CD8-positive, alpha-beta memory T cell (primary cell): Measurements from ENCODE around the gene KCNK7. TPM values are rescaled to one million over a fixed set of nuclear protein-coding genes. Genes with fewer than 3 reads are reported as not detected.
A peak's percentile ranks its signal among the peaks of the same experiment; 100 is the strongest.

Experiments used
- CTCF ChIA-PET: fragments of 350-600 bp; sonication (Branson Sonifier 250); formaldehyde crosslinking; loops from one replicate; lab custom pipeline; 2021; ENCODE audit warnings: antibody characterized with exemption; lab: Charles Lee
- POLR2A ChIA-PET: fragments of 350-600 bp; sonication (Branson Sonifier 250); formaldehyde crosslinking; loops from one replicate; lab custom pipeline; 2021; ENCODE audit warnings: antibody characterized with exemption; lab: Charles Lee
- DNase-seq, 5 donors: peaks; one replicate each; pipeline versions ENCODE4 v3.0.0 to v3.0.0-alpha.2; 2020 to 2022; ENCODE audit warnings: mixed read lengths in 1 of 5
- H3K27ac ChIP-seq: one replicate; pipeline ENCODE4 v1.7.0; 2013; ENCODE audit warnings: low read depth, mild to moderate bottlenecking, low read length, moderate library complexity
- H3K27me3 ChIP-seq: 2 replicates; pipeline ENCODE4 v1.7.0; 2013; ENCODE audit warnings: low read length, mild to moderate bottlenecking; ENCODE audit not compliant: insufficient read depth, poor library complexity, severe bottlenecking
- H3K36me3 ChIP-seq: 2 replicates; pipeline ENCODE4 v1.7.0; 2013; ENCODE audit warnings: mild to moderate bottlenecking, low read length, moderate library complexity; ENCODE audit not compliant: insufficient read depth
- H3K4me1 ChIP-seq: 2 replicates; pipeline ENCODE4 v1.7.0; 2013; ENCODE audit warnings: mild to moderate bottlenecking, low read length, moderate library complexity; ENCODE audit not compliant: insufficient read depth
- H3K4me3 ChIP-seq: 2 replicates; pipeline ENCODE4 v1.7.0; 2013; ENCODE audit warnings: mild to moderate bottlenecking, low read length
- H3K9me3 ChIP-seq: 2 replicates; pipeline ENCODE4 v1.7.0; 2013; ENCODE audit warnings: mild to moderate bottlenecking, low read length
- H3K27ac Mint-ChIP-seq, 8 donors: one replicate each; pipeline ENCODE4 v1.8.0; 2020 to 2021; ENCODE audit warnings: mixed read lengths in 8 of 8, mild to moderate bottlenecking in 6 of 8, inconsistent platforms in 3 of 8, moderate library complexity in 3 of 8
- H3K27me3 Mint-ChIP-seq, 2 donors: one replicate each; pipeline ENCODE4 v1.8.0; 2020 to 2021; ENCODE audit warnings: mixed read lengths in 2 of 2, mild to moderate bottlenecking in 1 of 2, moderate library complexity in 1 of 2
- H3K36me3 Mint-ChIP-seq, 3 donors: one replicate each; pipeline ENCODE4 v1.8.0; 2020 to 2021; ENCODE audit warnings: mixed read lengths in 3 of 3, inconsistent platforms in 1 of 3, mild to moderate bottlenecking in 1 of 3
- H3K4me1 Mint-ChIP-seq, 3 donors: one replicate each; pipeline ENCODE4 v1.8.0; 2020 to 2021; ENCODE audit warnings: mixed read lengths in 3 of 3, inconsistent platforms in 1 of 3, mild to moderate bottlenecking in 1 of 3
- H3K4me3 Mint-ChIP-seq, 7 donors: one replicate each; pipeline ENCODE4 v1.8.0; 2020 to 2021; ENCODE audit warnings: mixed read lengths in 7 of 7, mild to moderate bottlenecking in 6 of 7, moderate library complexity in 4 of 7, inconsistent platforms in 2 of 7
- H3K9me3 Mint-ChIP-seq, 5 donors: one replicate each; pipeline ENCODE4 v1.8.0; 2020 to 2022; ENCODE audit warnings: mixed read lengths in 5 of 5, mild to moderate bottlenecking in 3 of 5, moderate library complexity in 2 of 5, inconsistent platforms in 1 of 5
- polyA plus RNA-seq: library from polyadenylated mRNA; unstranded; fragments of 300-500 nt; fragmentation: Illumina TruSeq; gene quantifications from one replicate; pipeline ENCODE4 v1.2.3, GENCODE V29; 2021
- total RNA-seq, 2 experiments: library from RNA; stranded (reverse); gene quantifications; one replicate each; pipeline ENCODE4 v1.2.3, GENCODE V29; 2021

KCNK7 gene
- total and polyA plus RNA-seq, 3 experiments from 2014 or later, result 0.59 to 0.64 TPM; not detected in 1

DNA sequence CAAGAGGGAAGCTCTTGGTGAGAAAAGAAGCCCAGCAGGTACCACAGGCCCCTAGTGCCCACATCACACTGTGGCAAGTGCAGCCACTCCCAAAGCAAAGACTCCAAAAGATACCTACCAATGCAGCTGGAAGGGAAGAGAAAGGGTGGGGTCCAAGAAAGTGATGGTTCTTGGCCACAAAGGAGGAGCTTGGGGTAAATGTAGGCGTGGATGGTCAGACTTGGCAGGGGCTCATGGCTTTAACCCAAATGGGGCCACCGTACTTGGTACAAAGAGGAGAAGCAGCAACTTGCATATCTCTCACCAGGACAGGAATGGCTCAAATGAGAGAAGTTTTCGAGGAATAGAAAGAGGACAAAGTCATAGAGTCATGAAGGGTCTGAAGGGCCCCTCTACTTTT lies 13.6 kb upstream of the KCNK7 start:
- peak overlapping the region in 3 of 7 donors; percentile 29 to 47 (median 44) for H3K4me3 Mint-ChIP-seq
- Histone ChIP-seq H3K36me3 (peaks cover 14% of the 10 kb centered on the region), H3K27me3 (no peaks in the 10 kb centered on the region), H3K27ac (no peak overlapping the region), H3K4me3 (no peak overlapping the region), H3K4me1 (peaks cover 35% of the 10 kb centered on the region), H3K9me3 (no peaks in the 10 kb centered on the region)
- H3K27me3 Mint-ChIP-seq, result no peaks in the 10 kb centered on the region
- no peak for DNase-seq
- peak overlapping the region in 6 of 8 donors; percentile 47 to 82 (median 66) for H3K27ac Mint-ChIP-seq
- no peaks in the 10 kb centered on the region for H3K9me3 Mint-ChIP-seq
- peaks cover 34 to 54% (median 39%) of the 10 kb centered on the region in 3 donors for H3K4me1 Mint-ChIP-seq
- ChIA-PET POLR2A (no interaction called here), CTCF (interaction anchor here (1.1 to 1.5 kb wide), 2 partner anchors 21 to 69 kb away, joined by 3 to 4 read pairs; no protein-coding TSS in a partner anchor)
- H3K36me3 Mint-ChIP-seq, result peaks cover 0 to 73% (median 0%) of the 10 kb centered on the region in 3 donors

DNA sequence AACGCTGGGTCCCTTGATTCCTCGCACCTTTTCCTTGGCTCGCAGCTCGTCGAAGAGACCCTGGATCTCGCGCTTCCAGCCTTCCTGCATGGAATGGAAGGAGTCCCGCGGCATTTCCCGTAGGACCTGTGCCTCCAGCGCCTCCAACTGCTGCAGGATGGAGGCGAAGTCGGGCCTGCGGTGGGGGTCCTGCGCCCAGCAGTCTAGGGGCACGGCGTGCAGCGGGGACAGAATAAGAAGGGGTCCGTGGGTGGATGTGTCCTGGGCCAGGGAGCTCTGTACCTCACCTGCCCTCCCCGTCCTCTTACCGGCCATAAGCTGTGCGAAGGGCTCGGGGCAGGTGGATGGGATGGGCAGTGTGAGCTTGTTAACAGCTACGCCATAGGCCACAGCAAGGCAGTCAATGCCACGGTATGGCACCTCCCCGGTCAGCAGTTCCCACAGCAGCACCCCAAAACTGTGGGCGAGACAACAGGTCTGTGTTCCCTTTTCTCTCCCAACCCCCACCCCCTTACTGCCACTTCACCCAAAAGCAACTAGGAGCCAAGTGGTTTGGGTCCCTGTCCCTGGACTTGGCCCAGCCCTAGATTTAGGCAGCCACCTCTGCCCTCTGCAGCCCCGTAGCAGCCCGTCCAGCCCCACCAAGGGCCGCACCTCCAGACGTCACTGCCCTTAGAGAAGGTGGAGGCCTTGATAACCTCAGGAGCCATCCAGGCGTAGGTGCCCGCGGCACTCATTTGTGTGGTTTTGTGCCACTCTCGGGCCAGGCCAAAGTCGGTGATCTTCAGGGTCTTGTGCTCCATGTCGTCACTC lies 12.2 kb upstream of the KCNK7 start:
- Mint-ChIP-seq H3K4me1 (peaks cover 27 to 42% (median 35%) of the 10 kb centered on the region in 3 donors), H3K9me3 (no peaks in the 10 kb centered on the region), H3K36me3 (peaks cover 0 to 84% (median 0%) of the 10 kb centered on the region in 3 donors), H3K27me3 (no peaks in the 10 kb centered on the region), H3K27ac (peak overlapping the region in 2 of 8 donors; percentile 51 to 56), H3K4me3 (peak overlapping the region in 1 of 7 donors; percentile 76)
- ChIA-PET POLR2A (no interaction called here), CTCF (interaction anchor here (2.0 kb wide), 1 partner anchor 14 kb away, joined by 8 read pairs; no protein-coding TSS in a partner anchor)
- Histone ChIP-seq H3K27me3 (no peaks in the 10 kb centered on the region), H3K36me3 (peaks cover 14% of the 10 kb centered on the region), H3K9me3 (no peaks in the 10 kb centered on the region), H3K4me1 (peaks cover 30% of the 10 kb centered on the region), H3K4me3 (no peak overlapping the region), H3K27ac (no peak overlapping the region)
- no peak for DNase-seq

DNA sequence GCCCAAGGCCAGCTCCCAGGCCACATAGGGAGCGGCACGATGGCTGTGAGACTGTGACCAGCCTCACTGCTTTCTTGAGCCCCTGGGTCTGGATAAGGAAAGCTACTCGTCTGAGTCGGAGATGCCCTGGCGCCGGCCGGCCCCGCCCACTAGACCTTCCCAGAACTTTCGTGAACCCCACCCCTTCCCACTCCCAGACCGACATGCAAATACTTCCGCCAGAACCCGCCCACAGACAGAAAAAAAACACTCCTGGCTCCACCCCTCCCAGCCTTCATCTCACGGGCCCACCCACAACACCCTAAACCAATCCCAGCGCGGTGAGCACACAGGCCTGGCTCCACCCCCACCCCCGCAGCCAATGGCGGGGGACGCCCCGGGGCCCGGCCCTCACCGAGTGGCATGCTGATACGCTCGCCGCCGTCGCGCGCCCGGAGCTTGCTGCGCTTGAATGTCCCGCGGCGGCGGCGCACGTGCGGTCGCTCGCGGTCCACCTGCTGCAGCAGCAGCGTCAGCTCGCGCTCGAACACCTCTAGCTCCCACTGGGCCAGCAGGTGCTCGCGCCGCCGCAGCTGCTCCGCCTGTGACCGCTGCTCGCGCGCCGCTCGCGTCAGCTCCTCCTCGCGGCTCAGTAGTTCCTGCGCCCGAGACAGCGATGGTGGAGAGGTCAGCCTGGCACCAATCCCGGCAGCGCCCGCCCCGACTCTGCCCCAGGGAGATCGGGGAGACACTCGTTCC lies 11.4 kb upstream of the KCNK7 start:
- Histone ChIP-seq H3K36me3 (peaks cover 14% of the 10 kb centered on the region), H3K27ac (no peak overlapping the region), H3K9me3 (no peaks in the 10 kb centered on the region), H3K4me3 (no peak overlapping the region), H3K4me1 (peaks cover 22% of the 10 kb centered on the region), H3K27me3 (no peaks in the 10 kb centered on the region)
- POLR2A ChIA-PET, result no interaction called here
- Mint-ChIP-seq H3K27me3 (no peaks in the 10 kb centered on the region), H3K9me3 (no peaks in the 10 kb centered on the region), H3K4me3 (no peak overlapping the region), H3K36me3 (peaks cover 0 to 83% (median 0%) of the 10 kb centered on the region in 3 donors), H3K27ac (peak overlapping the region in 1 of 8 donors; percentile 33), H3K4me1 (peaks cover 19 to 34% (median 27%) of the 10 kb centered on the region in 3 donors)
- CTCF ChIA-PET, result interaction anchor here (2.0 kb wide), 1 partner anchor 13 kb away, joined by 8 read pairs; no protein-coding TSS in a partner anchor
- DNase-seq, result no peak

DNA sequence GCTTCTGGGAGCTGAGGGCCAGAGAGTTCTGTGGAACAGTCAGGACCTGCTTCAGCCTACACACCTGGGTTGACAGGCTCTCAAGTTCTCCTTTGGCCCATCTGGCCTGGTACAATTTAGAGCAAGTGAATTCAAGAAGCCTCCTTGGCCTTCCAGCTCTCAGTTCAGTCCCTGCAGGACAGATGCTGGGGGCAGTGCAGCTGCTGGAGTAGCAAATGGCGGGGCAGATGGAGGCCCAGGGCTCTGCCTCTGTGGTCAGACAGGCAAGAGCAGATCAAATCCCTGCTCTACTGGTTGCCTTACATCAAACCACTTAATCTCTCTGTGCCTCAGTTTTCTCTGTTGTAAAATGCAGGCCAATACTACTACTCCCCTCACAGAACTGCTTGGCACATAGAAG lies 8.7 kb upstream of the KCNK7 start:
- Histone ChIP-seq H3K27me3 (no peaks in the 10 kb centered on the region), H3K36me3 (peaks cover 14% of the 10 kb centered on the region), H3K9me3 (no peaks in the 10 kb centered on the region), H3K4me3 (no peak overlapping the region), H3K27ac (no peak overlapping the region), H3K4me1 (no peaks in the 10 kb centered on the region)
- no peak for DNase-seq
- H3K36me3 Mint-ChIP-seq, result peaks cover 0 to 71% (median 0%) of the 10 kb centered on the region in 3 donors
- H3K4me3 Mint-ChIP-seq, result no peak overlapping the region
- H3K27me3 Mint-ChIP-seq, result no peaks in the 10 kb centered on the region
- ChIA-PET POLR2A (no interaction called here), CTCF (interaction anchor here (3.4 kb wide), 1 partner anchor 11 kb away, joined by 16 read pairs; no protein-coding TSS in a partner anchor)
- peaks cover 4 to 6% (median 6%) of the 10 kb centered on the region in 3 donors for H3K4me1 Mint-ChIP-seq
- H3K9me3 Mint-ChIP-seq, result no peaks in the 10 kb centered on the region
- H3K27ac Mint-ChIP-seq, result peak overlapping the region in 1 of 8 donors; percentile 32

DNA sequence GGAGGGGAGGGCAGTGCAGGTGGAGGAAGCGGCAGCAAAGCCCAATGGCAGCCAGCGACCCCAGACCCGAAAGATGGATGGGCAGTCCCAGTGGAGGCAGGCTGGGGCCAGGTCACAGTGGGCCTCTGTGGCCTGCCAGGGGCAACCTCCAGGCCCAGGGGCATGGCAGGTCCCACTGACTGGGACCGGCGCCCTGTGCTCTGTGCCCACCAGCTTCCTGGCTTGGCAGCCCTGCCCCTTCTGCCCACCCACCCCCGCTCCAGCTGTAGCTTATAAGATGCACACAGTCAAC lies 4.3 kb upstream of the KCNK7 start:
- no peak for DNase-seq
- no peaks in the 10 kb centered on the region for H3K9me3 Mint-ChIP-seq
- H3K4me3 Mint-ChIP-seq, result no peak overlapping the region
- Histone ChIP-seq H3K36me3 (peaks cover 16% of the 10 kb centered on the region), H3K27me3 (no peaks in the 10 kb centered on the region), H3K4me3 (no peak overlapping the region), H3K9me3 (no peaks in the 10 kb centered on the region), H3K27ac (no peak overlapping the region), H3K4me1 (peaks cover 13% of the 10 kb centered on the region)
- ChIA-PET POLR2A (no interaction called here), CTCF (interaction anchor here (1.2 kb wide), 1 partner anchor 12 kb away, joined by 3 read pairs; no protein-coding TSS in a partner anchor)
- peaks cover 7 to 9% (median 8%) of the 10 kb centered on the region in 3 donors for H3K4me1 Mint-ChIP-seq
- H3K27ac Mint-ChIP-seq, result no peak overlapping the region
- peaks cover 0 to 52% (median 2%) of the 10 kb centered on the region in 3 donors for H3K36me3 Mint-ChIP-seq
- H3K27me3 Mint-ChIP-seq, result no peaks in the 10 kb centered on the region

DNA sequence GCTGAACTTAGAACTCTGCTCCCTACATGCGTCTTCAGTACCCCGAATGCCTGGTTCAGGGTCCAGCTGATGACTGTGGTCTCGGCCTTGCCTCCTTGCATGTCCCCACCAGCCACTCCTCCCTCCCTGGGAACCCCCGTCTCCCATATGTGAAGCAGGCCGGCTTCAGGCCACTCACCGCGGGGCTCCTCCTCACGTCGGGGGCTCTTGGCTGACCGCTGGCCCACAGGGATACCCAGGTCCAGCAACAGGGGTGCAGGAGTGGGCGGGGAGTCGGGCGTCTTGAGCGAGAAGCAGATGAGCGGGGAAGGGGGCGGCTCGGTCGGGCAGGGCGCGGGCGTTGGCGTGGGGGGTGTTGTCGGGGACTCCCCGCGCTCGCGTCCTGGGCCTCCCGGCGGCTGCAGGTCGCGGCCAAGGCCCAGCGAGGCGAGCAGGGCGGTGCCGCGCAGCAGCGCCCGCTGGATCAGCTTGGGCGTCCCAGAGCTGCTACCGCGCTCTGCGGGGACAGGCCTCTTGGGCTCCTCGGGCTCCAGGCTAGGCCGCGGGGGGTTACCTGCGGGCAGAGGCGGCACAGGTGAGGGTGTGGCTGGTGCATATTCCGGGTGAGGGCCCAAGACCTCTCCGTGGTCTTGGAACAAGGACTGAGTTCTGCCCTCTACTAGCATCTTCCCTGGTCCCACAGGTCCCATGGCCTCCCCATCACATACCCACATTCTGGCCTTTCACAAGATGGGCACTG lies 3.8 kb upstream of the KCNK7 start:
- Histone ChIP-seq H3K4me1 (peaks cover 15% of the 10 kb centered on the region), H3K9me3 (no peaks in the 10 kb centered on the region), H3K36me3 (peaks cover 14% of the 10 kb centered on the region), H3K4me3 (no peak overlapping the region), H3K27me3 (no peaks in the 10 kb centered on the region), H3K27ac (no peak overlapping the region)
- no peak for DNase-seq
- Mint-ChIP-seq H3K36me3 (peaks cover 0 to 48% (median 2%) of the 10 kb centered on the region in 3 donors), H3K27me3 (no peaks in the 10 kb centered on the region), H3K4me1 (peaks cover 8 to 11% (median 10%) of the 10 kb centered on the region in 3 donors), H3K4me3 (no peak overlapping the region), H3K27ac (no peak overlapping the region), H3K9me3 (no peaks in the 10 kb centered on the region)
- ChIA-PET CTCF (interaction anchor here (1.2 to 2.5 kb wide), 2 partner anchors 11 to 59 kb away, joined by 3 to 6 read pairs; no protein-coding TSS in a partner anchor), POLR2A (no interaction called here)

DNA sequence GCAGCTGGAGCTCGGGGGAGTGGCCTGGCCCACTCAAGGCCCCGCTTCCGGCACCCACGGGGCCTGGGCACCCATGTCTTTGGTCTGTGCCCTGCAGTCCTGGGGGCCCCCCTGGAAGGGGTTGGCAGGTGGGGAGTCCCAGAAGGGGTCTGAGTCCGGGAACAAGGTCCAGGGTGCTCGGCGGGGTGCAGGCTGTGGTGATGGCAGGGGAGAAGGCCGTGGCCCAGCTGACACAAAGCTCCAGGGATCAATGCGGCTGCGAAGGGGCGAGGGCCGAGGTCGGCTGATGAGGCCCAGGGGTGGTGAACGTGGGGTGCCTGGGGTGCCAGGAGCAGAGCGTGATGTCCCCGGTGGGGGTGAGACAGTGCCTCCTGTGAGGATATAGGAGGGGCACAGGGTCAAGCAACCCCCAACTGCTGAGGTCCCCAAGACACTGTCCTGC lies 2.7 kb upstream of the KCNK7 start:
- Histone ChIP-seq H3K27me3 (no peaks in the 10 kb centered on the region), H3K27ac (no peak overlapping the region), H3K4me3 (no peak overlapping the region), H3K36me3 (peaks cover 14% of the 10 kb centered on the region), H3K4me1 (peaks cover 15% of the 10 kb centered on the region), H3K9me3 (no peaks in the 10 kb centered on the region)
- H3K4me1 Mint-ChIP-seq, result peaks cover 8 to 17% (median 10%) of the 10 kb centered on the region in 3 donors
- peaks cover 0 to 41% (median 2%) of the 10 kb centered on the region in 3 donors for H3K36me3 Mint-ChIP-seq
- H3K27me3 Mint-ChIP-seq, result no peaks in the 10 kb centered on the region
- ChIA-PET POLR2A (interaction anchor here (0.6 to 0.7 kb wide), 2 partner anchors 26 to 779 kb away, joined by 3 read pairs; no protein-coding TSS in a partner anchor), CTCF (interaction anchor here (1.1 to 2.5 kb wide), 3 partner anchors 10 to 58 kb away, joined by 3 to 8 read pairs (median 6); no protein-coding TSS in a partner anchor)
- H3K27ac Mint-ChIP-seq, result no peak overlapping the region
- no peak overlapping the region for H3K4me3 Mint-ChIP-seq
- DNase-seq, result no peak
- no peaks in the 10 kb centered on the region for H3K9me3 Mint-ChIP-seq
